Activated CD4-positive, alpha-beta T cell treated with anti-CD3 and anti-CD28 coated beads for 1 hour (primary cell): ENCODE measurements around the gene DEPDC1B.
"Not testable (repeated sequence)": the region's sequence is repeated elsewhere in the genome, so short reads cannot be mapped to it uniquely, and the experiment has no call there.

Experiments
- DNase-seq: peaks from one replicate; pipeline ENCODE4 v3.0.0-alpha.2; 2020

Gene DEPDC1B

DNA sequence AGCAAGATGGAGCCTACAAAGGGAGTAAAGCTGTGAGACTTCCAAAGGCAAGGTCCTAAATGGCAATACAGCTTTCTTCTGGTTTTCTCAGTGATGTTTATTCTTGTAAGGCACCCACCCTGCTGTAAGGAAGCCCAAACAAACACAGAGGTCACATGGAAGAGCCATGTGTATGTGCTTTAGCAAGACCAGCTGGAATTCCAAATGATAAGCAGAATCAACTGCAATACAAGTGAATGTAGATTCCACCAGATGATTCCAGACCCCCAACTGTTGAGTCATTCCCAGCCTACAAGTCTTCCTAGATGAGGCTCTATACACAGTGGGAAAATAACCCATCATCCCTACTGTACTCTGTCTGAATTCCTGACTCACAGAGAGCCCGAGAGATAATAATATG, 122.8 kb downstream of the DEPDC1B start:
- no peak for DNase-seq

- DNase-seq = no peak
Measured at GRCh38 chr5:60576425-60576824, 123.5 kb downstream of the DEPDC1B start.

DNA sequence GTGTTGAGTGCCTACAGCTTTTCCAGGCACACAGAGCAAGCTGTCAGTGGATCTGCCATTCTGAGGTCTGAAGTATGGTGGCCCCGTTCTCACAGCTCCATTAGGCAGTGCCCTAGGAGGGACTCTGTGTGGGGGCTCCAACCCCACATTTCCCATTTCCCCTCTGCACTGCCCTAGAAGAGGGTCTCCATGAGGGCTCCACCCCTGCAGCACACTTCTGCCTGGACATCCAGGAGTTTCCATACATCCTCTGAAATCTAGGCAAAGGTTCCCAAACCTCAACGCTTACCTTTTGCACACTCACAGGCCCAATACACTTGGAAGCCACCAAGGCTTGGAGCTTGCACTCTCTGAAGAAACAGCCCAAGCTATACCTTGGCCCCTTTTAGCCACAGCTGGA, 131.3 kb downstream of the DEPDC1B start:
- no peak for DNase-seq

DNA sequence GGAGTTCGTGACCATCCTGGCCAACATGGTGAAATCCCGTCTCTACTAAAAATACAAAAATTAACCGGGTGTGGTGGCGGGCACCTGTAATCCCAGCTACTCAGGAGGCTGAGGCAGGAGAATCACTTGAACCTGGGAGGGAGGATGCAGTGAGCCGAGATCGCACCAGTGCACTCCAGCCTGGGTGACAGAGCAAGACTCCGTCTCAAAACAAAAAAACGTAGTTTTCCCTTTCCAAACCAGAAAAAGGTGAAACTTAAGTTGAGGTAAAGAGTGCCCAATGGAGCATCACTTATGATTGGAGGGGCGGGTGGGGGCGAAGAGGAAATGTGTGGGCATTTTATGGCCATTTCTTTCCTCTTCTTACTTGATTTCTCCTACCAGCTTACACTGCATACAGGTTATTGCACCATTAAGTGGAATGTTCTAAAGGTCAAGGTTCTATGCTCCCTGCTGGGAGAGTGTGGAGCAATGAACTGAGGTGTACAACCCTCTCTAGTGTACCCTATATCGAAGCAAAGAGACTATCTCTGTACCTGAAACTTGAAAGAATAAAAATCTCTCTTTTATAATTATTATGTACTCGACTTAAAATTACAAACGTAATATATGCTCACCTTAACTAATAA, 136.2 kb downstream of the DEPDC1B start:
- no peak for DNase-seq

DNA sequence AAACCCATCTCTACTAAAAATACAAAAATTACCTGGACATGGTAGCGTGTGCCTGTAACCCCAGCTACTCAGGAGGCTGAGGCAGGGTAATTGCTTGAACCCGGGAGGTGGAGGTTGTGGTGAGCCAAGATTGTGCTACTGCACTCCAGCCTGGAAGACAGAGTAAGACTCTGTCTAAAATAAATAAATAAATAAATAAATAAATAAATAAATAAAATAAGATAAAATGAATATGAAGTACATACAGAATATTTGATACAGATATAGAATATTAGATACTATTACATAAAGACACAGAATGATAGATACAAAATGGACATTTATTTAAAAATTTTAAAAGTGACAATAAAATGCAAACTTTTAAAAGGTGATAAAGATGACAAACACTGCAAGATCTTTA, 146.7 kb downstream of the DEPDC1B start:
- DNase-seq = not testable (repeated sequence)

- DNase-seq = no peak
Measured at GRCh38 chr5:60551829-60552228, 148.1 kb downstream of the DEPDC1B start.

- no peak for DNase-seq
Measured at GRCh38 chr5:60551250-60551649, 148.7 kb downstream of the DEPDC1B start.

DNA sequence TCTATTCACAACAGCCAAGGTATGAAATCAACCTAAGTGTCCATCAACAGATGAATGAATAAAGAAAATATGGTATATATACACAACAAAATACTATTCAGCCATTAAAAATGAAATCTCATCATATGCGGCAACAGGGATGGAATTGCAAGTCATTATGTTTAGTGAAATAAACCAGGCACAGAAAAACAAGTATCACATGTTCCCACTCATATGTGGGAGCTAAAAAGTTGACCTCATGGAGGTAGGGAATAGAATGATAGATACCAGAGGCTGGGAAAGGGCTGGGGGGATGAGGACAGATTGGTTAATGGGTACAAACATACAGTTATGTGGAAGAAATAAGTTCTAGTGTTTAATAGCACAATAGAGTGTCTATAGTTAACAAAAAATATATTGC, 149.7 kb downstream of the DEPDC1B start:
- DNase-seq = no peak

DNA sequence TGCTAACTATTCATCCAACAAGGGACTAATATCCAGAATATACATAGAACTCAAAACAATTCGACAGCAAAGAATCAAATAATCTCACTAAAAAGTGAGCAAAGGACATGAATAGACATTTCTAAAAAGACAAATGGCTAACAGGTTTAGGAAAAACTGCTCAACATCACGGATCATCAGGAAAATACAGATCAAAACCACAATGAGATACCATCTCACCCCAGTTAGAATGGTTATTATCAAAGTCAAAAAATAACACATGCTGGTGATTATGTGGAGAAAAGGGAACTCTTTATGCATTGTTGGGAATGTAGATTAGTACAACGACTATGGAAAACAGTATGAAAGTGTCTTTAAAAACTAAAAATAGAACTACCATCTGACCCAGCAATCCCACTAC, 150.1 kb downstream of the DEPDC1B start:
- no peak for DNase-seq
